Measurements from ENCODE around the gene ATP8B3. TPM values are rescaled to one million over a fixed set of nuclear protein-coding genes. Genes with fewer than 3 reads are reported as not detected.

The ATP8B3 gene
- polyA plus RNA-seq, 2 of the 4 experiments (the other 2 are of a cell fraction): 2.7 to 3.9 TPM

GRCh38 chr19:1841209-1841924, 29.3 kb upstream of the ATP8B3 start:
- no peak overlapping the region for H3K27ac ChIP-seq
- H3K9me3 ChIP-seq: no peaks in the 10 kb centered on the region
- WGBS (ENCODE audit: missing lambda C conversion rate): 87% methylated on average over 16 of the region's 35 CpGs
- TF ChIP-seq RAD21 (conservative IDR thresholded peaks at IDR 0.05 in 1 of 2, IDR thresholded peaks at IDR 0.05 in 1 of 2) (no peak), NR3C1 (IDR thresholded peaks at IDR 0.05) (no peak), ZFP36 (IDR thresholded peaks at IDR 0.05; ENCODE audit: borderline replicate concordance, partially characterized antibody) (no peak), ZSCAN20 (CRISPR knock-in tag; IDR thresholded peaks at IDR 0.05) (no peak), PBX3 (IDR thresholded peaks at IDR 0.05) (no peak), CBX8 (IDR thresholded peaks at IDR 0.05) (no peak), EHF (CRISPR knock-in tag; IDR thresholded peaks at IDR 0.05) (no peak), TFCP2L1 (CRISPR knock-in tag; IDR thresholded peaks at IDR 0.05) (no peak), CEBPB (IDR thresholded peaks at IDR 0.05) (no peak), BHLHE40 (IDR thresholded peaks at IDR 0.05; ENCODE audit: low read depth, low read length) (no peak), RCOR1 (IDR thresholded peaks at IDR 0.05; ENCODE audit: low read depth, low read length) (no peak), POLR2AphosphoS2 (conservative IDR thresholded peaks at IDR 0.05; ENCODE audit: low read length) (no peak), HEYL (CRISPR knock-in tag; IDR thresholded peaks at IDR 0.05) (no peak), FOSL2 (IDR thresholded peaks at IDR 0.05) (no peak), FOSL2 (CRISPR knock-in tag; IDR thresholded peaks at IDR 0.05) (no peak)
- TF ChIP-seq, protein P1, sequence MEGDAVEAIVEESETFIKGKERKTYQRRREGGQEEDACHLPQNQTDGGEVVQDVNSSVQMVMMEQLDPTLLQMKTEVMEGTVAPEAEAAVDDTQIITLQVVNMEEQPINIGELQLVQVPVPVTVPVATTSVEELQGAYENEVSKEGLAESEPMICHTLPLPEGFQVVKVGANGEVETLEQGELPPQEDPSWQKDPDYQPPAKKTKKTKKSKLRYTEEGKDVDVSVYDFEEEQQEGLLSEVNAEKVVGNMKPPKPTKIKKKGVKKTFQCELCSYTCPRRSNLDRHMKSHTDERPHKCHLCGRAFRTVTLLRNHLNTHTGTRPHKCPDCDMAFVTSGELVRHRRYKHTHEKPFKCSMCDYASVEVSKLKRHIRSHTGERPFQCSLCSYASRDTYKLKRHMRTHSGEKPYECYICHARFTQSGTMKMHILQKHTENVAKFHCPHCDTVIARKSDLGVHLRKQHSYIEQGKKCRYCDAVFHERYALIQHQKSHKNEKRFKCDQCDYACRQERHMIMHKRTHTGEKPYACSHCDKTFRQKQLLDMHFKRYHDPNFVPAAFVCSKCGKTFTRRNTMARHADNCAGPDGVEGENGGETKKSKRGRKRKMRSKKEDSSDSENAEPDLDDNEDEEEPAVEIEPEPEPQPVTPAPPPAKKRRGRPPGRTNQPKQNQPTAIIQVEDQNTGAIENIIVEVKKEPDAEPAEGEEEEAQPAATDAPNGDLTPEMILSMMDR (IDR thresholded peaks at IDR 0.05): no peak
- DNase-seq (ENCODE audit: low read depth in 1 of 2, low spot score in 1 of 2) (no peak), ATAC-seq (no peak), FAIRE-seq (no peak)
- POLR2A ChIA-PET: interaction anchor here (1.2 kb wide), 1 partner anchor 14 kb away, joined by 3 read pairs; no protein-coding TSS in a partner anchor
- no peak overlapping the region for H3K4me3 ChIP-seq
- CTCF ChIA-PET: interaction anchor here (6.5 to 14.0 kb wide), 2 partner anchors 11 to 16 kb away, joined by 60 to 212 read pairs; no protein-coding TSS in a partner anchor
- no peak overlapping the region for H3K4me2 ChIP-seq
- H3K4me1 ChIP-seq: peaks cover 7% of the 10 kb centered on the region

DNA sequence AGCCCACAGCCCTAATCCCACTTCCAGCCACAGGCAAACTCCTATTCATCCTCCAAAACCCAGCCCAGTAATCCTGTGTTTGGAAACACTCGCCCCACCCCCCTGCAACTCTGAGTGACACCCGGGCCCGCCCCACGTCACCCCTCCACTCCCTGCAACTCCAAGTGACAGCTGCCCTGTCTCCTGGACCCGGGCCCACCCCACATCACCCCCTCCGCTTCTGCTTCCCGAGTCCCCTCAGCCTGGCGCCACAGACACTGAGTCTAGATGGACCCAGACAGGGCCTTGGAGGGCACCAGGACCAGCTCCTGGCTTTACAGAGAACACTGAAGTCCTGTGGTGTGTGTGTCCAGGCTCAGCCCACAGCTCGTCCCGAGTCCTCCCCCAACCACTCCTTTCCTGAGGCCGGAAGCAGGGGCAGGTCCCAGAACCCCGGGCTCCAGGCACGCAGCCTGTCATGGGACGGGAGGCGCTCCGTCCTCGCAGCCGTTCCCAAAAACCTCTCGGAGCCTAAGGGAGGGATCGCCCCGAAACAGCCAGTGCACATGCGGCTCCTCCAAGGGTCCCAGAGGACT, 28.6 kb upstream of the ATP8B3 start:
- CTCF ChIA-PET: interaction anchor here (6.5 to 14.0 kb wide), 2 partner anchors 11 to 16 kb away, joined by 60 to 212 read pairs; no protein-coding TSS in a partner anchor
- POLR2A ChIA-PET: interaction anchor here (1.2 kb wide), 1 partner anchor 14 kb away, joined by 3 read pairs; no protein-coding TSS in a partner anchor
- Histone ChIP-seq H3K4me1 (no peaks in the 10 kb centered on the region), H3K4me3 (no peak overlapping the region), H3K4me2 (no peak overlapping the region), H3K9me3 (no peaks in the 10 kb centered on the region), H3K27ac (no peak overlapping the region)
- ATAC-seq (no peak), FAIRE-seq (no peak), DNase-seq (ENCODE audit: low read depth in 1 of 2, low spot score in 1 of 2) (no peak)
- TF ChIP-seq CHD4 (IDR thresholded peaks at IDR 0.05; ENCODE audit: borderline replicate concordance): no peak
- TF ChIP-seq JUNB (IDR thresholded peaks at IDR 0.05): no peak
- 83% methylated on average over 19 of the region's 22 CpGs for WGBS (ENCODE audit: missing lambda C conversion rate)

DNA sequence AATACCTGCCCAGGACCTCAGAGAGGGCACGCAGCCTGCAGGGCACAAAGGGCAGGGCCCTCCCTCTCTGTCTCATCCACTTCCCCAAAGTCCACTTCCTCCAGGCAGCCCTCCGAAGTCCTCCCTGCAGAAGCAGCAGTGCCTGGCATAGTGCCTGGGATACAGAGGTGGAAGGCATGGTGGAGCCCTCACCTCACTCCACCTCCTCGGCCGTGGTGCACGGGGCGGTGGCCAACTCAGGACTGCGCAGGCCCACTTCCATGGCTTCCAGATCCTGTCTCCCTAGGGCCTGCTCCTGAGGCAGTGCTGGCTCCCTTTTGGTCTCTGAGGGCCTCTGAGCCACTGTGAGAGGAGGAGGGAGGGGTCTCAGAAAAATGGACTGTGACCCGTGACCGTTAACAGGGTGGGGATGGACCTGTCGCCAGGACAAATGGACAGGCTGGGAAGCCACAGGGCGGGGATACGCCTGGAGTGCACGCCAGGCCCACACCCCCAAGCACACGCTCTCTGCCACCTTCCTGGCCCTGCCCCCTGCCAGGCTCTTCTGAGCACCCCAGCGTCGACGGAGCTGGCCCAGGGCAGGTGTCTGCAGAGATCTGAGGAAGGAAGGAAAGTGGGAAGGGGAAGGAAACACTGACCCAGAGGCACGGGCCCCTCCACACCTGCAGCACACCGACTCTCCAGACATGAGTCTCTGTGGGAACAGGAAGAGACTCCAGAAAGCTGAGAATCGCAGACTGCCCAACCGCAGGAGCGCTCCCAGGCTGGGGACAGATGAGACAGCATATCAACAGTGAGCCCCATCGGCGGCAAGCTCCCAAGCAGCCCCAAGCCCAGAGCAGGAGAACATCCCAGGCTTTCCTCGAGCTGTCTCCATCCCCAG, 27.8 kb upstream of the ATP8B3 start:
- TF ChIP-seq EP300 (IDR thresholded peaks at IDR 0.05) (no peak), ZFP36 (IDR thresholded peaks at IDR 0.05; ENCODE audit: borderline replicate concordance, partially characterized antibody) (peak; percentile 34)
- FAIRE-seq (no peak), DNase-seq (ENCODE audit: low read depth in 1 of 2, low spot score in 1 of 2) (no peak), ATAC-seq (no peak)
- no peaks in the 10 kb centered on the region for H3K4me1 ChIP-seq
- 88% methylated on average over 16 of the region's 25 CpGs for WGBS (ENCODE audit: missing lambda C conversion rate)
- CTCF ChIA-PET: interaction anchor here (6.5 to 14.0 kb wide), 2 partner anchors 12 to 15 kb away, joined by 60 to 212 read pairs; no protein-coding TSS in a partner anchor
- no peak overlapping the region for H3K4me2 ChIP-seq
- no peak overlapping the region for H3K4me3 ChIP-seq
- H3K9me3 ChIP-seq: no peaks in the 10 kb centered on the region
- H3K27ac ChIP-seq: no peak overlapping the region
- POLR2A ChIA-PET: no interaction called here
